GM18867 (cell line): ENCODE results near the gene FGGY.
"Not testable (repeated sequence)": the region's sequence is repeated elsewhere in the genome, so short reads cannot be mapped to it uniquely, and the experiment has no call there.

Experiments
- ATAC-seq: cut with Tn5 transposase; IDR thresholded peaks from one replicate; pipeline ENCODE4 v1.9.1; 2021; ENCODE audit warnings: mild to moderate bottlenecking, moderate library complexity; ENCODE audit not compliant: unreplicated experiment

The FGGY gene

GRCh38 chr1:59477286-59477685, 180.4 kb downstream of the FGGY start:
- no peak for ATAC-seq

DNA sequence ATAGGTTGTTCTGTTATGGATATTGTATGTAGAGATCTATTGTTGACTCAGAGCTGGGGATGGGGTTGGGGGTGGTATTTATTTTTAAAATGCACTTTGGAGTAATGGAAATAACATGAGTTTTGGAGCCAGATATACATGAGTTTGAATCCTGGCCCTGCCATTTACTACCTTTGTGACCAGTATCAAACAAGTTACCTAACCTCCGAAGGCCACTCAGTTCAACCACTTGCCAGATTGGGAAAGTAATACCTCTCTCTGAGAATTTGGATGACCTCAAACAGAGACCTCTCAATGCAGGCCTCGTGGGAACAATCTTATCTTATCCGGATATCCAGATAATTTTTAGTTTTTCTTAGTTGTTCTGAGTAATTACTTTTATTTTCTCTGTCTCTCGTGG, 181.0 kb downstream of the FGGY start:
- no peak for ATAC-seq

GRCh38 chr1:59478822-59479221, 181.9 kb downstream of the FGGY start:
- no peak for ATAC-seq

GRCh38 chr1:59480188-59480888, 183.4 kb downstream of the FGGY start:
- no peak for ATAC-seq

GRCh38 chr1:59481881-59482505, 185.1 kb downstream of the FGGY start:
- ATAC-seq: no peak

GRCh38 chr1:59482986-59483385, 186.1 kb downstream of the FGGY start:
- ATAC-seq: no peak

DNA sequence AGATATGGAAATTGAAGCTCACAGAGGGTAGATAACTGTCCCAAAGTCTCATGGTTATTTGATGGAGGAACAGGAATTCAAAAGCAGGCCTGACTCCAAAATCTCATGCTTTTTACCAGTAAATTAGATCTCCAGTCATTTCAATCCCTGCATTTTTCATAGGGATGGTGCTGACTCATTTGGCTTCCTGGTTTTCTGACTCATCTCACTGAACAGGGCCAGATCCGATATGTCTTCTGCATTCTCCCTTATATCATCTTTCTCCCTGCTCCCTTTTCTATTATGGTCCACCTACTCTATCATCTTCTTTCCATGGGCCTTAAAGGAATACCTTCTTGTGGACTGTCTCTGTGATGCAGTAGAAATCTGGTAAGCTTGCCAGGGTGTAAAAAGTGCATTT, 187.2 kb downstream of the FGGY start:
- ATAC-seq: no peak

DNA sequence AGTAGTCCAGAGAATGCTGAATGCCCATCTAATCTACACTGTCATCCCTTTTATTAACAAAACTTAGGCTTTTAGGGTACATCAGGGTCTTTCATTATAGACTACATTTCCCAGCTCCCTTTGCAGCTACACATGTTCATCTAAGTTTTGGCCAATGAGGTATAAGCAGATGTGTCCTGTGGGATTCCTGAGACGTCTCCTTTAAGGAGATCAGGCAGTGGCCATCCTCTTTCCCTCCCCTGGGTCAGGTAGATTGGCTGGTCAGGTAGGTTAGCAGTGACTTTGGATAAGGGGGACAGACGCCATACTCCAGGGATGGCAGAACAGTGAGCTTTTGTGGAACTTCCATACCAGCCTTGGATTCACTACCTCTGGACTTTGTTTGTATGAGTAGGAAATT, 188.3 kb downstream of the FGGY start:
- no peak for ATAC-seq

DNA sequence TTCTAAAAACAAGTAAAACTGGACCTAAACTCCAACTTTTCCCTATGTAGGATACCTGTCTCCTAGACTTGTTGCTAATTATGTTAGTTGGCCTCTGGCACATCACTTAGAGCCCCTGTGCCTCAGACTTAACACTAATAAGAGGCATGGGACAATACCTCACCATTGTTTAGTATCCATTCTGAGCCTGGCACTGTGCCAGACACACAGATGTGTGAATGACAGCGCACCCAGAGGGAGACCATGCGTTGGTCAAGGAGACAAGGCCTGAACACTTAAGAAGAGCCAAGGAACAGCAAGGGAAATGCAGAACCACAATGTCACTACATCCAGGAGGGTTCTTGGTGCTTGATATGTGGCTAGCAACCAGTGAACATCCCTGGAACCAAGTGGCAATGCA, 189.1 kb downstream of the FGGY start:
- ATAC-seq: no peak

- no peak for ATAC-seq
Measured at GRCh38 chr1:59486615-59487014, 189.7 kb downstream of the FGGY start.

- ATAC-seq: no peak
Measured at GRCh38 chr1:59487335-59488031, 190.6 kb downstream of the FGGY start.

GRCh38 chr1:59492500-59492899, 195.6 kb downstream of the FGGY start:
- ATAC-seq: no peak

GRCh38 chr1:59494145-59494833, 197.4 kb downstream of the FGGY start:
- ATAC-seq: no peak

GRCh38 chr1:59496156-59496555, 199.3 kb downstream of the FGGY start:
- ATAC-seq: not testable (repeated sequence)

DNA sequence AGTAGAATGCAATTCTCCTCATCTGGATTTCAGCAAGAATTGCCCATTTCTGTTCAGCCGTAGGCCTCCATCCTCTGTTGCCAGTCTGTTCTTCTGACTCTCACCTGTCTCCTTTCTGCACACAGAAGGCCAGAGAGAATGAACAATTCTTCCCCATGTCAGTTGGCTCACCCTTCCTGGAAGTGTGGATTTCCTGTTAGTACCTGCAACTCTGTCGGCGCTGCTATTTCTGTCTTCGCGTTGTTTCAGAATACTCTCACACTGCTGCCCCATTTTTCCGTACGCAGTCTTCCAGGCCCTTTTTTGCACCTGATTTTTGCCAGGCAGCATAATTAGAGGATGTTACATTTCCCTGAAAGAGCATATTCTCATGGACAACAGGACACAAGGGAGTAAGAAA, 200.7 kb downstream of the FGGY start:
- no peak for ATAC-seq

DNA sequence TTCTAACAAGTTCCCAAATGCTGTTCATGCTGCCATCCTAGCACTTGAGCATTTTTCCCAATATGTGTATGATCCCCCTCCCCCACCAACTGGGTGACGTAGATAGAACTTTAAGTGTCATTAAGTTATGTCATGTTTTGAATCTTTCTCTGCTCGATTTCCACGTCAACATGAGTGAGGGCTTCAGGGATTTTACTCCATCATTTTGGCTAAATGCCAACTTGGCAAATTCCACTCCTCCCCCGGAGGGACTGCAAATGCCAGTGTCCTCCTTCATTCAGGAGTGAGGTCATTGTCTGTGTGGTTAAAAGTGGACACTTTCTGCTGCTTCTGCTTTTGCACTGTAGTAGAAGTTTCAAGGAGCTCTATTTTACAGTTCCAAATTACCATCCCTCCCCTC, 201.7 kb downstream of the FGGY start:
- no peak for ATAC-seq

DNA sequence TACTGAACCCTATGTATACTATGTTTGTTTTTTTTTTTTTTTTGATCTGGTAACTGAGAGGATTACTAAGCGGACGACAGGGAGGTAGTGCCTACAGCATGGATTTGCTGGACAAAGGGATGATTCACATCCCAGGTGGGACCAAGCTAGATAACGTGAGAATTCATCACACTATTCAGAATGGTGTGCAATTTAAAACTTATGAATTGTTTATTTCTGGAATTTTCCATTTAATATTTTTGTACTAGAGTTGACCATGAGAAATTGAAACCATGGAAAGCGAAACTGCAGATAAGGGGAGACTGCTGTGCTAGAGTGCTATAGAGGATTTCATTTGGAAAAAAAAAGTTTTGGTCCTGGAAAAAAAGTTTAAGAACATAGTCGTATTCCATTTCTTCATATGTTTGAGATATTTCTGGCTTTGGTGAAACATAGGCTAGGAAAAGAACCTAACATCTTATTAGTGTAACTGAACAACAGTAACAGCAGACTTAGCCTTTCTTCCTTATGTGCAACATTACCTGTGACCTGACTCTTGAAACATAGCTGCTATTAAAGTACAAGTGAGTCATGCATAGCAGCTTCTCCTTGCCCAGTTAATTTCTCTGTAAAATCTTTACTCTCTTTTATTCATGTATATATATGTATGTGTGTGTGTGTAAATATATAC, 202.5 kb downstream of the FGGY start:
- ATAC-seq: no peak

GRCh38 chr1:59499943-59500569, 203.2 kb downstream of the FGGY start:
- no peak for ATAC-seq

DNA sequence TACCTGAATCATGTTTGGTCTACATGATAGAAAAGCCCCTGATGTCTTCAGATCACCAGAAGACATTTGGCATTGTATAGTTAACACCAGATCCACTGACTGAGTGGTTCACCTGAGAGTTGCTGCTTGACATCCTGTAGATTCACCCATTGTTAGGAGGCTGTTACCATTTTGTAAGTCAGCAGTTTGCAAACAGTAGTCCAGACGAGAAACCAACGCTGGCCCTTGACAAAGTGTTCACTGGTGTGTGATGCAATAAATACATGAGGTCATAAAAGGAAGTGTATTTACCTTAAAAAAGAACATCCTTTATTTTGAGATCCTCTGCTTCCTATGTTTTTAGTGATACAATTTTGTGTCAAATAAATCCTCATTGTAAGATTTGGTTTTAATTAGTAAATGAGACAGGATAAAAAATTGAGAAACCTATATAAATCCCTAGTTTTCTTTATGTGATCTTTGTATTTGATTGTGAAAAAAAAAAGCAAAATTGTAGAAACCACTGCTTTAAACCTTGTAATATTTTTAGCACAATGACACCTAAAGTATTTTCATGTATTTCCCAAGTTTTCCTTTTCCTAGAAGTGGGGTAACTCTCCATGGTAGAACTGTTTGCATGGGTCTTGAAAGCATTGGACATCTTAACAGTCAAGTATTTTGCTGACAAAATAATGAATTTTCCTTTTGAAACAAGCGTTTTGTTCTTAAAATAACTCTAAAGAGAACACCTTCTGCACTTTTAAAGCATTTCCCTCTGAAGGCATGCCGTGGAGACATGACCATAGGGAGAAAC, 204.3 kb downstream of the FGGY start:
- ATAC-seq: no peak
